GM23338 (cell line): ENCODE data around the gene MNX1. TPM values are rescaled to one million over a fixed set of nuclear protein-coding genes. Genes with fewer than 3 reads are reported as not detected.

Experiments used
- ATAC-seq: fragments of 200-7000 bp; cut with Tn5 transposase; 3 replicates; pipeline ENCODE4 v1.9.1; 2020
- DNase-seq: peaks from one replicate; pipeline ENCODE4 v3.0.0-alpha.2; 2015; ENCODE audit warnings: low spot score
- H2AFZ ChIP-seq: fragments of 200-600 bp; sonication (generic); 2 replicates; pipeline ENCODE4 v1.8.0; 2016; ENCODE audit warnings: antibody characterized with exemption, mild to moderate bottlenecking, moderate library complexity
- H3F3A ChIP-seq: fragments of 200-600 bp; sonication (generic); replicated peaks from 2 replicates; pipeline ENCODE4 v1.8.0; 2017; ENCODE audit warnings: antibody characterized with exemption, mixed run types, low read depth
- H3K27ac ChIP-seq: fragments of 200-600 bp; sonication (generic); 2 replicates; pipeline ENCODE4 v1.6.1; 2016; ENCODE audit warnings: low read depth
- H3K27me3 ChIP-seq: fragments of 200-600 bp; sonication (generic); 2 replicates; pipeline ENCODE4 v1.8.0; 2016; ENCODE audit warnings: mild to moderate bottlenecking, mixed run types, moderate library complexity; ENCODE audit not compliant: insufficient read depth
- H3K36me3 ChIP-seq: fragments of 200-600 bp; sonication (generic); 2 replicates; pipeline ENCODE4 v1.8.0; 2016; ENCODE audit warnings: mild to moderate bottlenecking; ENCODE audit not compliant: insufficient read depth
- H3K4me1 ChIP-seq: fragments of 200-600 bp; sonication (generic); 2 replicates; pipeline ENCODE4 v1.8.0; 2016; ENCODE audit warnings: mild to moderate bottlenecking, moderate library complexity; ENCODE audit not compliant: insufficient read depth
- H3K4me2 ChIP-seq: fragments of 200-600 bp; sonication (generic); 2 replicates; pipeline ENCODE4 v1.7.1; 2017; ENCODE audit warnings: mixed run types
- H3K4me3 ChIP-seq: fragments of 200-600 bp; sonication (generic); 2 replicates; pipeline ENCODE4 v1.6.1; 2016; ENCODE audit warnings: mixed run types
- H3K79me2 ChIP-seq: fragments of 200-600 bp; sonication (generic); replicated peaks from 2 replicates; pipeline ENCODE4 v1.8.0; 2017; ENCODE audit warnings: mild to moderate bottlenecking; ENCODE audit not compliant: insufficient read depth
- H3K9me2 ChIP-seq: fragments of 200-600 bp; sonication (generic); 2 replicates; pipeline ENCODE4 v1.8.0; 2017; ENCODE audit not compliant: insufficient read depth
- H4K20me1 ChIP-seq: fragments of 200-600 bp; sonication (generic); replicated peaks from 2 replicates; pipeline ENCODE4 v1.8.0; 2017; ENCODE audit warnings: mild to moderate bottlenecking; ENCODE audit not compliant: insufficient read depth
- H3K27ac Mint-ChIP-seq: 2 replicates; pipeline ENCODE4 v1.8.0; 2020; ENCODE audit warnings: inconsistent platforms, mild to moderate bottlenecking, moderate library complexity, mixed read lengths
- H3K27me3 Mint-ChIP-seq: 3 replicates; pipeline ENCODE4 v1.8.0; 2022; ENCODE audit warnings: low read depth, mild to moderate bottlenecking, moderate library complexity, mixed read lengths, inconsistent platforms; ENCODE audit not compliant: insufficient read depth, poor library complexity
- H3K36me3 Mint-ChIP-seq: 3 replicates; pipeline ENCODE4 v1.8.0; 2021; ENCODE audit warnings: low read depth, mild to moderate bottlenecking, inconsistent platforms, moderate library complexity, mixed read lengths
- H3K4me1 Mint-ChIP-seq: 3 replicates; pipeline ENCODE4 v1.8.0; 2020; ENCODE audit warnings: mild to moderate bottlenecking, inconsistent platforms, mixed read lengths
- H3K4me3 Mint-ChIP-seq: 3 replicates; pipeline ENCODE4 v1.8.0; 2021; ENCODE audit warnings: moderate library complexity, mild to moderate bottlenecking, inconsistent platforms, mixed read lengths
- H3K9me3 Mint-ChIP-seq: 3 replicates; pipeline ENCODE4 v1.8.0; 2020; ENCODE audit warnings: moderate library complexity, mild to moderate bottlenecking, inconsistent platforms, mixed read lengths
- CREB1 ChIP-seq: fragments of 250-450 bp; sonication (Bioruptor Pico); IDR thresholded peaks from 2 replicates; pipeline ENCODE4 v1.5.0; 2020; ENCODE audit warnings: low read depth, mild to moderate bottlenecking, moderate library complexity
- CTCF ChIP-seq, 2 experiments: fragments of 200-600 bp in 1 of 2; sonication (generic) in 1 of 2; conservative IDR thresholded peaks; 2 replicates each; pipeline versions ENCODE4 v1.5.1 to v1.6.1; 2016 to 2017; ENCODE audit warnings: antibody characterized with exemption in 2 of 2, low read depth in 2 of 2, mild to moderate bottlenecking in 2 of 2, moderate library complexity in 1 of 2
- EZH2 ChIP-seq: fragments of 200-600 bp; sonication (generic); IDR thresholded peaks from one replicate; pipeline ENCODE4 v1.8.0; 2017; ENCODE audit warnings: antibody characterized with exemption, mild to moderate bottlenecking, low read depth; ENCODE audit not compliant: unreplicated experiment
- EZH2phosphoT487 ChIP-seq: fragments of 200-600 bp; sonication (generic); IDR thresholded peaks from one replicate; pipeline ENCODE4 v1.8.1; 2018; ENCODE audit warnings: antibody characterized with exemption; ENCODE audit not compliant: unreplicated experiment
- JUNB ChIP-seq: IDR thresholded peaks from one replicate; pipeline ENCODE4 v1.6.1; 2016; ENCODE audit warnings: antibody characterized with exemption; ENCODE audit not compliant: unreplicated experiment
- NANOG ChIP-seq: IDR thresholded peaks from 2 replicates; pipeline ENCODE4 v1.6.1; 2016; ENCODE audit warnings: antibody characterized with exemption, borderline replicate concordance
- POLR2AphosphoS5 ChIP-seq: IDR thresholded peaks from 2 replicates; pipeline ENCODE4 v1.6.1; 2016; ENCODE audit warnings: antibody characterized with exemption, low read depth
- ZNF114 ChIP-seq: fragments of 250-450 bp; sonication (Bioruptor Pico); IDR thresholded peaks from 2 replicates; pipeline ENCODE4 v1.5.0; 2020; ENCODE audit warnings: mild to moderate bottlenecking, moderate library complexity
- polyA plus RNA-seq: library from polyadenylated mRNA; unstranded; fragments of >200 nt; fragmentation: Nextera tagmentation; extraction: Ambion mirVana; gene quantifications from 2 replicates; pipeline ENCODE4 v1.2.1, GENCODE V29; 2016
- total RNA-seq: library from RNA; depleted of rRNA; stranded (reverse); fragments of >200 nt; shearing (Covaris generic); gene quantifications from 2 replicates; pipeline ENCODE4 v1.2.3, GENCODE V29; 2014
- TF ChIP-seq, protein P1 (sequence below): IDR thresholded peaks from 2 replicates; pipeline ENCODE4 v1.6.1; 2016; ENCODE audit warnings: antibody characterized with exemption
- TF ChIP-seq, protein P2 (sequence below): fragments of 250-450 bp; sonication (Bioruptor Pico); IDR thresholded peaks from 2 replicates; pipeline ENCODE4 v1.5.0; 2020; ENCODE audit warnings: mild to moderate bottlenecking, moderate library complexity

Gene MNX1
- total and polyA plus RNA-seq, 2 experiments from 2014 or later = 0.14 to 0.24 TPM

- no peak for DNase-seq
- Histone ChIP-seq H2AFZ (no peak overlapping the region), H3K4me1 (no peaks in the 10 kb centered on the region), H3K79me2 (peaks cover 15% of the 10 kb centered on the region), H3K36me3 (peaks cover 68% of the 10 kb centered on the region), H3K9me2 (no peaks in the 10 kb centered on the region), H3F3A (no peaks in the 10 kb centered on the region), H3K27ac (no peak overlapping the region), H3K4me2 (no peak overlapping the region), H4K20me1 (peaks cover 26% of the 10 kb centered on the region), H3K4me3 (no peak overlapping the region), H3K27me3 (no peaks in the 10 kb centered on the region)
- no peak for TF ChIP-seq POLR2AphosphoS5
- TF ChIP-seq CTCF (conservative IDR thresholded peaks at IDR 0.05; ENCODE audit: low read depth in 2 of 2) = no peak
- peaks cover 6% of the 10 kb centered on the region for H3K27me3 Mint-ChIP-seq
- no peak overlapping the region for H3K4me3 Mint-ChIP-seq
- no peak overlapping the region for H3K27ac Mint-ChIP-seq
- no peak for ATAC-seq
- no peaks in the 10 kb centered on the region for H3K9me3 Mint-ChIP-seq
- H3K4me1 Mint-ChIP-seq = no peaks in the 10 kb centered on the region
- peaks cover 94% of the 10 kb centered on the region for H3K36me3 Mint-ChIP-seq
Observed at GRCh38 chr7:156963472-156963871, 47.0 kb downstream of the MNX1 start.

DNA sequence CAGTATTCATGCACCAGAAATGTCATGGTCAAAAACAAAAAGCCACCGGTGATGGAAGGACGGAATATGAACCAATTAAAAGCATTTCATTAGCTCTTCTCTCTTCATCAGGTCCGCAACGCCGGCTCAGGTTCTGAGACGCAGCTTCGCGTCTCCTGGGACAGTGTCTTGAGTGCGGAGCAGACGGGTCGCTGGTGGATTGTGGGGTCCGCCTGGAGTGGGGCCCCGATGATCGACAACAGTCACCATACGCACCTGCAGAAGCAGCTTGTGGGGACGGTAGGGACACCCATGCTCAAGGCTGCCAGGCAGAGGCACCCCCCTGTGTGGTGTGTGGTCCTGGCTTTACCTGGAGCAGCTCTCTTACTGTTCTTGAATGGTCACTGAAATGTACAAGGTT is 47.6 kb downstream of the MNX1 start:
- Histone ChIP-seq H4K20me1 (peaks cover 32% of the 10 kb centered on the region), H2AFZ (no peak overlapping the region), H3K27me3 (no peaks in the 10 kb centered on the region), H3K4me2 (no peak overlapping the region), H3F3A (no peaks in the 10 kb centered on the region), H3K79me2 (peaks cover 15% of the 10 kb centered on the region), H3K9me2 (no peaks in the 10 kb centered on the region), H3K4me3 (no peak overlapping the region), H3K27ac (no peak overlapping the region), H3K36me3 (peaks cover 70% of the 10 kb centered on the region), H3K4me1 (no peaks in the 10 kb centered on the region)
- H3K9me3 Mint-ChIP-seq = no peaks in the 10 kb centered on the region
- TF ChIP-seq, protein P1, sequence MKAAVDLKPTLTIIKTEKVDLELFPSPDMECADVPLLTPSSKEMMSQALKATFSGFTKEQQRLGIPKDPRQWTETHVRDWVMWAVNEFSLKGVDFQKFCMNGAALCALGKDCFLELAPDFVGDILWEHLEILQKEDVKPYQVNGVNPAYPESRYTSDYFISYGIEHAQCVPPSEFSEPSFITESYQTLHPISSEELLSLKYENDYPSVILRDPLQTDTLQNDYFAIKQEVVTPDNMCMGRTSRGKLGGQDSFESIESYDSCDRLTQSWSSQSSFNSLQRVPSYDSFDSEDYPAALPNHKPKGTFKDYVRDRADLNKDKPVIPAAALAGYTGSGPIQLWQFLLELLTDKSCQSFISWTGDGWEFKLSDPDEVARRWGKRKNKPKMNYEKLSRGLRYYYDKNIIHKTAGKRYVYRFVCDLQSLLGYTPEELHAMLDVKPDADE = no peak
- TF ChIP-seq, protein P2, sequence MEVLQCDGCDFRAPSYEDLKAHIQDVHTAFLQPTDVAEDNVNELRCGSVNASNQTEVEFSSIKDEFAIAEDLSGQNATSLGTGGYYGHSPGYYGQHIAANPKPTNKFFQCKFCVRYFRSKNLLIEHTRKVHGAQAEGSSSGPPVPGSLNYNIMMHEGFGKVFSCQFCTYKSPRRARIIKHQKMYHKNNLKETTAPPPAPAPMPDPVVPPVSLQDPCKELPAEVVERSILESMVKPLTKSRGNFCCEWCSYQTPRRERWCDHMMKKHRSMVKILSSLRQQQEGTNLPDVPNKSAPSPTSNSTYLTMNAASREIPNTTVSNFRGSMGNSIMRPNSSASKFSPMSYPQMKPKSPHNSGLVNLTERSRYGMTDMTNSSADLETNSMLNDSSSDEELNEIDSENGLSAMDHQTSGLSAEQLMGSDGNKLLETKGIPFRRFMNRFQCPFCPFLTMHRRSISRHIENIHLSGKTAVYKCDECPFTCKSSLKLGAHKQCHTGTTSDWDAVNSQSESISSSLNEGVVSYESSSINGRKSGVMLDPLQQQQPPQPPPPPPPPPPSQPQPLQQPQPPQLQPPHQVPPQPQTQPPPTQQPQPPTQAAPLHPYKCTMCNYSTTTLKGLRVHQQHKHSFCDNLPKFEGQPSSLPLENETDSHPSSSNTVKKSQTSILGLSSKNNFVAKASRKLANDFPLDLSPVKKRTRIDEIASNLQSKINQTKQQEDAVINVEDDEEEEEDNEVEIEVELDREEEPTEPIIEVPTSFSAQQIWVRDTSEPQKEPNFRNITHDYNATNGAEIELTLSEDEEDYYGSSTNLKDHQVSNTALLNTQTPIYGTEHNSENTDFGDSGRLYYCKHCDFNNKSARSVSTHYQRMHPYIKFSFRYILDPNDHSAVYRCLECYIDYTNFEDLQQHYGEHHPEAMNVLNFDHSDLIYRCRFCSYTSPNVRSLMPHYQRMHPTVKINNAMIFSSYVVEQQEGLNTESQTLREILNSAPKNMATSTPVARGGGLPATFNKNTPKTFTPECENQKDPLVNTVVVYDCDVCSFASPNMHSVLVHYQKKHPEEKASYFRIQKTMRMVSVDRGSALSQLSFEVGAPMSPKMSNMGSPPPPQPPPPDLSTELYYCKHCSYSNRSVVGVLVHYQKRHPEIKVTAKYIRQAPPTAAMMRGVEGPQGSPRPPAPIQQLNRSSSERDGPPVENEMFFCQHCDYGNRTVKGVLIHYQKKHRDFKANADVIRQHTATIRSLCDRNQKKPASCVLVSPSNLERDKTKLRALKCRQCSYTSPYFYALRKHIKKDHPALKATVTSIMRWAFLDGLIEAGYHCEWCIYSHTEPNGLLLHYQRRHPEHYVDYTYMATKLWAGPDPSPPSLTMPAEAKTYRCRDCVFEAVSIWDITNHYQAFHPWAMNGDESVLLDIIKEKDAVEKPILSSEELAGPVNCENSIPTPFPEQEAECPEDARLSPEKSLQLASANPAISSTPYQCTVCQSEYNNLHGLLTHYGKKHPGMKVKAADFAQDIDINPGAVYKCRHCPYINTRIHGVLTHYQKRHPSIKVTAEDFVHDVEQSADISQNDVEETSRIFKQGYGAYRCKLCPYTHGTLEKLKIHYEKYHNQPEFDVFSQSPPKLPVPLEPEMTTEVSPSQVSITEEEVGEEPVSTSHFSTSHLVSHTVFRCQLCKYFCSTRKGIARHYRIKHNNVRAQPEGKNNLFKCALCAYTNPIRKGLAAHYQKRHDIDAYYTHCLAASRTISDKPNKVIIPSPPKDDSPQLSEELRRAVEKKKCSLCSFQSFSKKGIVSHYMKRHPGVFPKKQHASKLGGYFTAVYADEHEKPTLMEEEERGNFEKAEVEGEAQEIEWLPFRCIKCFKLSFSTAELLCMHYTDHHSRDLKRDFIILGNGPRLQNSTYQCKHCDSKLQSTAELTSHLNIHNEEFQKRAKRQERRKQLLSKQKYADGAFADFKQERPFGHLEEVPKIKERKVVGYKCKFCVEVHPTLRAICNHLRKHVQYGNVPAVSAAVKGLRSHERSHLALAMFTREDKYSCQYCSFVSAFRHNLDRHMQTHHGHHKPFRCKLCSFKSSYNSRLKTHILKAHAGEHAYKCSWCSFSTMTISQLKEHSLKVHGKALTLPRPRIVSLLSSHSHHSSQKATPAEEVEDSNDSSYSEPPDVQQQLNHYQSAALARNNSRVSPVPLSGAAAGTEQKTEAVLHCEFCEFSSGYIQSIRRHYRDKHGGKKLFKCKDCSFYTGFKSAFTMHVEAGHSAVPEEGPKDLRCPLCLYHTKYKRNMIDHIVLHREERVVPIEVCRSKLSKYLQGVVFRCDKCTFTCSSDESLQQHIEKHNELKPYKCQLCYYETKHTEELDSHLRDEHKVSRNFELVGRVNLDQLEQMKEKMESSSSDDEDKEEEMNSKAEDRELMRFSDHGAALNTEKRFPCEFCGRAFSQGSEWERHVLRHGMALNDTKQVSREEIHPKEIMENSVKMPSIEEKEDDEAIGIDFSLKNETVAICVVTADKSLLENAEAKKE (CRISPR knock-in tag) = no peak
- TF ChIP-seq EZH2phosphoT487 = no peak
- no peak for TF ChIP-seq CREB1 (CRISPR knock-in tag)
- no peak for TF ChIP-seq ZNF114
- no peak for TF ChIP-seq EZH2
- no peak for TF ChIP-seq JUNB
- no peak for TF ChIP-seq NANOG
- ATAC-seq = no peak
- H3K27ac Mint-ChIP-seq = no peak overlapping the region
- H3K4me3 Mint-ChIP-seq = no peak overlapping the region
- H3K27me3 Mint-ChIP-seq = peaks cover 6% of the 10 kb centered on the region
- H3K4me1 Mint-ChIP-seq = no peaks in the 10 kb centered on the region
- H3K36me3 Mint-ChIP-seq = peaks cover 95% of the 10 kb centered on the region
- DNase-seq = no peak
